GM10847 (cell line): ENCODE measurements around the gene B4GALT5.

Source experiments
- POLR2A ChIP-seq: IDR thresholded peaks from 2 replicates; pipeline ENCODE4 v1.6.1; 2011; ENCODE audit not compliant: insufficient read length; ENCODE audit errors: extremely low read depth

Gene B4GALT5

DNA sequence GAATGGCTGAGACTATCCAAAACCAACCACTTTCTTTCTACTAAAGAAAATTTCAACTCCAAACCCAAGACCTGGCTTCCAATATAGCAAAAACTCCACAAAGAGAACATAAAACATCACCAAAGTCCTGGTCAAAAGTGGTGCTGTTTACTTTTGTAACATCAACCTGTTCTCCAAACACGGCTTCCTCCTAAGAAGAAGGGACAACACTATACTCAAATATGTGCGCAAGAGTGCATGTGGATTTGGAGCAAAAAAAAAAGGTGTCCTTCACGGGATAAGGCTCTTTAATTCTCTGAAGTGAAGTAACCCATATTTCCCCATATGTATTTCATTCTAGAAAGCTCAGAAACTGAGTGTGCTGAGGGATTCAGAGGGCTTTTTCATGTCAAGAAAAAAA lies 6.6 kb downstream of the B4GALT5 start:
- TF ChIP-seq POLR2A, result no peak

- TF ChIP-seq POLR2A, result no peak
Observed at GRCh38 chr20:49706630-49707091, 7.0 kb downstream of the B4GALT5 start.

DNA sequence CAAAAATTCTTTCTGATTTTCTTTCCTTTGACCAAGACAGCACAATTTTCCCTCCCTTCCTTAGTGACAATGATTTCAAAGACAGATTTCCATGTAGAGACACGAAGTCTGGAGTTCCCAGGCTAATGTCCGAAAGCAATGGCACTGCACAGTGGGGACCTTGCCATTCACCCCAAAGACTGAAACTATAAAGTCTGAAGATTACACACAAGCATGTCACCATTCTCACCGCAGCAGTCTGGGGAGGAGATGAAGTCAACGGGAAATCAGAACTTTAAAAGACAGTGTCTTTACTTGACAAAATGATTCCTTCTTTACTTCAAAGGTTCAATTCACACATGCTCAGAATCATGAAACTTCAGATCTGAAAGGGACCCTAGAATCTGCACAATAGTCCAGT lies 8.3 kb downstream of the B4GALT5 start:
- TF ChIP-seq POLR2A, result no peak

GRCh38 chr20:49704932-49705336 lies 8.7 kb downstream of the B4GALT5 start:
- no peak for TF ChIP-seq POLR2A

- TF ChIP-seq POLR2A, result no peak
Observed at GRCh38 chr20:49701916-49702315, 11.8 kb downstream of the B4GALT5 start.

- no peak for TF ChIP-seq POLR2A
Observed at GRCh38 chr20:49701241-49701790, 12.4 kb downstream of the B4GALT5 start.

- no peak for TF ChIP-seq POLR2A
Observed at GRCh38 chr20:49700411-49701185, 13.1 kb downstream of the B4GALT5 start.

GRCh38 chr20:49699200-49699992 lies 14.3 kb downstream of the B4GALT5 start:
- TF ChIP-seq POLR2A, result no peak

- no peak for TF ChIP-seq POLR2A
Observed at GRCh38 chr20:49698477-49698876, 15.2 kb downstream of the B4GALT5 start.

- no peak for TF ChIP-seq POLR2A
Observed at GRCh38 chr20:49697071-49697470, 16.6 kb downstream of the B4GALT5 start.

GRCh38 chr20:49696594-49696993 lies 17.1 kb downstream of the B4GALT5 start:
- no peak for TF ChIP-seq POLR2A

DNA sequence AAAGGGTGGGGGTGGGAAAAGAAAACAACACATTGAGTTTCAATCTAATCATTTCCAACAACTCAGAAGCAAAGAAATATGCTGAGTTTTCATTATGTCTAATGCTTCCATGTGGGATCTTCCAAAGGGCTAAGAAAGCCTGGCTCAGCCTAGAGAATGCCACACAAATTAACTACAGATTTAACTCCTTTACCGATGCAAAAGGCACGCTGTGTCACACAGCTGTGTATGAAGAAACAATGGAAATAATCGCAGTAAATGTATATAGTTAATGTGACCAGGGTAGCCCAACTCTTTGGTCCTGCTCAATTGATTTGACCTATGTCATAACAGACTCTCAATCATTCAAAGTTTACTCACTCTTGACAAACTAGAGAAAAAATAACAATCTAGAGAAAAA lies 17.8 kb downstream of the B4GALT5 start:
- TF ChIP-seq POLR2A, result no peak

- no peak for TF ChIP-seq POLR2A
Observed at GRCh38 chr20:49694450-49695071, 19.1 kb downstream of the B4GALT5 start.

- no peak for TF ChIP-seq POLR2A
Observed at GRCh38 chr20:49693435-49694171, 20.1 kb downstream of the B4GALT5 start.

- TF ChIP-seq POLR2A, result no peak
Observed at GRCh38 chr20:49692941-49693340, 20.7 kb downstream of the B4GALT5 start.

DNA sequence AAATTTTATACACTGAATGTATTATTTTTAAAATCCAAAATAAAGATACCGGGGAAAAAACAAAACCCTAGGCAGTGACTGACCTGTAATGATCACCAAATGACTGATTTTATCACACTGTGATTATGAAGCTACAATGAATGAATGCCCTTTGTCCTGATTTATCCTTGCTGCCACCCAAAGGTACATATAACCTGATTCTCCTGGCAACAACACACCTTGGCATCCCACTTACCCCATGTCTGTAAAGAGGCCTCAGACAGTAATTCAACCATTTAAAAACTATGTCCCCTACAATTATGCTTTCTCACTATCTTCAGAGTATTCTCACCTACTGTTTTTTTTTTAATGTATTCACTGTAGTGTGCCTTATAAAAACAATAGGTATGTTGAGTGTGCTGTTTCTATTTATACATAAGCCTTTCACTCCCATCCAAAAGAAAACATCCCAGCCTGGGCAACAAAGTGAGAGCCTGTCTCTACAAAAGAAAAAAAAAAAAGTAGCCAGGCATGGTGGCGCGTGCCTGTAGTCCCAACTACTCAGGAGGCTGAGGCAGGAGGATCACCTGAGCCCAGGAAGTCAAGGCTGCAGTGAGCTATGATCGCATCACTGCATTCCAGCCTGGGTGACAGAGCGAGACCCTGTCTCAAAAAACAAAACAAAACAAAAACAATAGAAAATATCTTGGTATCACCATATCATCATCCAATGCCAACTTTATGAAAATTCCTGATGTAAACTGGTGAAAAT lies 21.7 kb downstream of the B4GALT5 start:
- no peak for TF ChIP-seq POLR2A
